Stimulated activated CD4-positive, alpha-beta T cell treated with anti-CD3 and anti-CD28 coated beads, Interleukin-4, amount 100 ng/mL, for 4 hours (primary cell): Measurements from ENCODE around the gene APBB2.
"Not testable (repeated sequence)": the region's sequence is repeated elsewhere in the genome, so short reads cannot be mapped to it uniquely, and the experiment has no call there.

ENCODE experiments used
- DNase-seq, 2 experiments: peaks; one replicate each; pipeline ENCODE4 v3.0.0-alpha.2; 2020

APBB2 gene

DNA sequence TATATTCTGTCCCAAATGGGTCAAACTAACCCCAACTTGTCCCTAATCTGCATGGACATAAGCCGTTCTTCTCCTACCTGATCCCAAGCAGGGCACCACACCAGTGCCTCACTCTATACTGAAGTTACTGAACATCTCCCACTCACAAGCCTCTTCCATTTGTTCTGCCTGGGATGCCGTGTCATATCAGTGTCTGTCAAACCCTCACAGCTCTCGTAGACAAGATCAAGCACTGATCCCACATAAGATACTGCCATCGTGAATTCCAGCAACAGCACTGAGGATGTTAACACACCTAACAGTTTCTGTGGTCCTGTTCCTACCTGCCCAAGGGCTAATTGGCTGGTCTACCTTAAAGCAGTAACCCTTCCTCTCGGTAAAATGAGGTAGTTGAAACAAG lies 162.1 kb downstream of the APBB2 start:
- DNase-seq: no peak

DNA sequence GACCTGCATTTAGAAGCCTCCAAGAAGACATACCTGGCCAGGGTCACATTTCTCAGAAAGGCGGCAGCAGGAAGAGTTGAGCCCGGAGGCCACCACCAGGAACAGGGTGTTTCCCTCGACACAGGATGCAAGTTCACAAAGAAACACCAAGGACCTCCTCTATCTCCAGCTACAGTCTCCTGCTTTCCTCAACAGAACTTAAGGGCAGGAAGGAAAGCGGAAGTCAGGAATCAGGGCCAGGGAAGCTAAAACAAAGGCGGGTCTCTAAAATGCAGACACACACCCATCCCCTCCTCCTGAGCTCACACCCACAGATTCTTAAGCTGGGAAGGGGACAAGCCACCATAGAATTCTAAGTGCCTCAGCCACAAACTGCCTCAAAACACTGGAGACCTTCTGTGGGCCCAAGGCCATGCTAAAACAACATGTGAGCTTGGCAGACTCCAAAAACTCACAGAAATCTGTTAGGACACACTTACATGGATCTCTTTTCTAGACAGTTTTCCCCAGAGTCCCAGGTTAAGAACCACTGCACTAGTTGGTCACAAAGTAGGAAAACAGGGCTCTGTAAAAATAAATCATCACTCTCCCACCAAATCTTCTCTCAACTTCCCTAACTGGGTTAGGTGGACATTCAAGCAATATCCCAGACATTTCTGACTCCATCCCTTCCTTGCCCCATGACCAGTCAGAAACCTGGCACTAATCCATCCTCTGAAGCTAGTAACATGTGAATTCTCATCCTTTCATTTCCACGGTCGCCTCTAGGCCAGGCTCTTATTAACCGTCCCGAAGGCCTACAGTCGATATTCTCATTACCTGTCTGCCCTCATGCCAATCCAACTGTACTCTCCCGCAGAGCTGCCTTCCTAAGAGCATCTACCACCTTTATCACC lies 163.2 kb downstream of the APBB2 start:
- DNase-seq: no peak

DNA sequence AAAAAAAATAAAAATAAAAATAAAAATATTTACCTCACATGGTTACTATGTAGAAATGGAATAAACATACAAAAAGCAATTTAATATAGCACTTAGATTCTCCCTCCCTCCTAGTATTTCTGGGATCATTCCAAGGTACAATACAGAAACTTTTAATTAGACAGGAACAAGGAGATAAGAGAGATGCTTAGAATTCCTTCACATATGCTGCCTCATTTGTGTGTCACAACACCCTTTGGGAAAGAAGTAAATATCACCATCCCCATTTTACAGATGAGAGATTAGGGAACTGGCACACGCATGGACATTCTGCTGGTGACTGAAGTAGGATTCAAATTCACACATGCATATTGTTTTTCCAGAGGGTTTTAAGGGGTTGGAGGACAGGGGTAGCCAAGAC lies 164.2 kb downstream of the APBB2 start:
- no peak for DNase-seq

DNA sequence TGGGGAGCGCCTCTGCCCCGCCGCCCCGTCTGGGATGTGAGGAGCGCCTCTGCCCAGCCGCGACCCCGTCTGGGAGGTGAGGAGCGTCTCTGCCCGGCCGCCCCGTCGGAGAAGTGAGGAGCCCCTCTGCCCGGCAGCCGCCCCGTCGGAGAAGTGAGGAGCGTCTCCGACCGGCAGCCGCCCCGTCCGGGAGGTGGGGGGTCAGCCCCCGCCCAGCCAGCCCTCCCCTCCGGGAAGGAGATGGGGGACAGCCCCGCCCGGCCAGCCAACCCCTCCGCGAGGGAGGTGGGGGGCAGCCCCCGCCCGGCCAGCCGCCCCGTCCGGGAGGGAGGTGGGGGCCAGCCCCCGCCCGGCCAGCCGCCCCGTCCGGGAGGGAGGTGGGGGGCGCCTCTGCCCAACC lies 165.2 kb downstream of the APBB2 start:
- DNase-seq: not testable (repeated sequence)

DNA sequence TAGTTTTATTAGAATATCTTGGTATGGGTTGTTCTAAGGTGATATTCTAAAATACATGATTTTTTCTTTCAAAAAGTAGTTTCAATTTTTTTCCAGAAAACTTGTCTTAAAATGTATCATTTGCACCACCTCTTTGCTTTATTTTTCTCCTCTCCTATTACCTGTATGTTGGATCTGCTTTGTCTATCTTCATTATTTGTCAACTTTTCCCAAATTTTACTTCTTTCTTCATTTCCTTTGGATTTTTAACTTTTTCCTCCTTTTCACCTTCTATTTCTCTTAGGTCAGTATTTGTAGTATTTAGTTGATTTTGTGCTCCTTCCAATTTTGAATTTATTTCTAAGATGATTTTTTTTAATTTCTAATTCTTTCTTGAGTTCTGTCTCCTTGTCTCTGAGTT lies 169.6 kb downstream of the APBB2 start:
- DNase-seq: no peak

DNA sequence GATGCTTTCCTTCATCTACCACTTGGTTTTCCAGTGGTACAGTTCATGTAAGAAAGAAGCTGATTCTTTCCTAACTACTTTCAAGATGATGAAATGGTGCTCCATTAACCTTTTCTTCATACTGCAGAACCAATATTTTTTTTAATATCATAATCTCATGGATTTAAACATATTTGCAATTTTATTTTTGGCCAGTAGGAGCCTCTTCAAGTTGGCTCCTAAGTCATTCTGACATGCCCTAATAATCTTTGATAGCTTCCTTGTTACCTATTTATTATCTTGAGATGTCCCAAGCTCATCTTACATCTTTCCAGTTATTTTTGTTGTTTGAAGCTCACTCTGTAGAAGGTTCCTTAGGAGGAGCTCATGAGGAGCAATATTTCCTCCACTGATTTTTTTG lies 170.2 kb downstream of the APBB2 start:
- no peak for DNase-seq

DNA sequence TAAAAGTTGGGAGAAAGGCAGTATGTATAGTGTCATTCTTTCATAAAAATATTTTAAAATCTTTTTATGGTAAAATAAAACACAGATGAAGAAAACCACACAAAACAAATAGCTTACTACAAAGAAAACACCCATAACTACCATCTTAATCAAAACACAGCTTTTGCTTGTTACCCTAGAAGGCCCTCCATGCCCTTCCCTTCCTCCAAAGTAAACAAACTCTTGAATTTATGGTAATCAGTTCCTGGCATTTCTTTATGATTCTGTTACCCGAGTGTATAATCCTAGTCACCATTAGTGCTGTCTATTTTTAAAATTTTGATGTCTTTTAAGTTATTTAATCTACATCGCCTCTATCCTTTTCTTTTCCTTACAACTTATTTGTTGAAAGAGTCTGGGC lies 170.9 kb downstream of the APBB2 start:
- no peak for DNase-seq

DNA sequence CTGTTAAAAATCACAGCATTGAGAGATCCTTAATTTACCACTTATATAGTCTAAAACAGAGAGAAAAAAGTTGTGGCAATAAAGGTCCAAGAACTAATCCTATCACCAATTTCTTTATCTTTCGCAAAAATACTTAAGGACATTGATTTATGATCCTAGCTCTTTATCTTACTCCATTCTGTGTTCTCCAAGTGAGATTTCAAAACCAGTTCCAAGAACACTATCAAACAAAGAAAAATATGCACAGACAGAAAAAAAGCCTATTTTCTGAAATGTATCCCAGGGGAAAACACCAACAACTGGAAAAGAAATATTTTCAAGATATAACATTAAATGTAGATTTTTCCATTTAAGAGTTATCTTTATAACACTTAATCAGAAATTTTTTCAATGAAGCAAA lies 172.8 kb downstream of the APBB2 start:
- no peak for DNase-seq

DNA sequence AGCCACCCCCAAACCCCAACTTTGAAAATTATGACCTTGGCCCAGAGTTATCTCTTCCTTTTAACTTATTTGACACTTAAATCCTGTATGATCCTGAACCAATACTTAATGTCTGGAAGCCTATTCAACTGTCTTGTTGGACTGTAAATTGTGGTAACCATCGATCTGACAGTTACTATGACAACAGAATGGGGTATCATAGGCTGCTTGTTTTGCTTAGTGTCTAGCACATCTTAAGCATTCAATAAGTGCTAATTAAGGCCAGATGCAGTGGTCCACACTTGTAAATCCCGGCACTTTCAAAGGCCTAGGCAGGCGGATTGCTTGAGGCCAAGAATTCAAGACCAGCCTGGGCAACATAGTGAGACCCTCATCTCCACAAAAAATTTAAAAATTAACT lies 175.0 kb downstream of the APBB2 start:
- DNase-seq: no peak

DNA sequence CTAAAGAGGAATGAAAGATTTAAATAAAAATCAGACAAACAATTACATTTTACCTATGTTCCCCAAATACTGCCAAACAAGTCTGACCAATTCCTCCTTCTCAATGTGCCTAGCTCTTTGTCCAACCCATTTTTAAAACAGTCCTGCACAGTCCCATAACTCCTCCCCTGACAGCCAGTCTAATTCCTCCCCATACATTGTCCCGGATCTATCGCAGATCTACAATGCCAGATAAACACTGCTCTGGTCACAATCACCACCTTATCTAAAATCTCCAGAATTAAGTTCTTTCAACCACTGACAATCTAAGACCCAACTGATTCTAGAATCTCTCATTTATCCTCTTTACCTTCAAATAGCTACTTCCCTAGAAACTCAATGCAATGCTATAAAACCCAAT lies 176.0 kb downstream of the APBB2 start:
- DNase-seq: no peak

DNA sequence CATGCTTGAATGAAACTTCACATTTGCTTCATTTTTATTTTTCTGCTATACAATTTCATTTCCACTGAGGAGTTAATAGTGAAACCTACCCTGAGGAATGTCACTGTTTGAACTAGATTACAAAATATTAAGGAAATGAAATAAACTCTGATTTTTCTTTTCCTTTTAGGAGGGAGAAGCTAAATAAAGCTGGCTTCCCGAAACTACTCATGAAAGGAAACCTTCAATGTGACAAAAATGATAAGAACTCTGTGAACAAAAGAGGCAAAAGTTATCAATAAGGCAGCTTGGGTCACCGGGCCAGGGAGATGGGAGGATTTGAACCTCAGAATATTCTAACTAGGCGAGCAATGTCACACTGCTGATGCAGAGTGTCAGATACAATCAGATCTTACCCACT lies 185.2 kb downstream of the APBB2 start:
- no peak for DNase-seq

DNA sequence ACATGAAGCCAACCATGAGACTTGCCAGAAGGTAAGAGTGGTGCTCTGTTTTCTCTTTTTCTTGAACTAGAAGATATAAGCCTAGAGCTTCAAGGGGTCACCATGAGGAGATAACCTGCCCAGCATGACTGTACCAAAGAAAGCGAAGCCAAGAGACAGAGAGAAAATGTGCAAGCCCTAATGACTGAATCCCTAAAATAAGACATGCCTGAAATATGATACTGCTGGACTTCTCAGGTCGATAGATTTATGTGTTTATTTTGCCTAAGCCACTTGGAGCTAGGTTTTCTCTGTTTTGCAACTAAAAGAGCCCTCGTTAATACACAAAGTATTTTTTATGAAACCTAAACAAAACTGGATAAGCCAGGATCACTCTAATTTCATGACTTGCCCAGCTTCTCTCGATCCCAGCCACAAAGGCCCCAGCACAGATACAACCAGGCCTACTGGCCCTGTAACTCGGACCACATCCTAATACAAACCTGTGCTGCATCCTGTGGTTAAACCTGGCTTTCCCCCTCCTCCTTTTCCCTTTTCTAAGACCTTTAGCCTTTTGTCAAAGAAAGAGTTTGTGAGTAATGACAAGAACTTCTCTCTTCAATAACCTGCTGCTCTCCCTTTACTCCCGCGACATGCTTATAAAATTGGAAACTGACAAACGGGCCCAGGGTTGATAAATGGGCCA lies 185.8 kb downstream of the APBB2 start:
- no peak for DNase-seq

DNA sequence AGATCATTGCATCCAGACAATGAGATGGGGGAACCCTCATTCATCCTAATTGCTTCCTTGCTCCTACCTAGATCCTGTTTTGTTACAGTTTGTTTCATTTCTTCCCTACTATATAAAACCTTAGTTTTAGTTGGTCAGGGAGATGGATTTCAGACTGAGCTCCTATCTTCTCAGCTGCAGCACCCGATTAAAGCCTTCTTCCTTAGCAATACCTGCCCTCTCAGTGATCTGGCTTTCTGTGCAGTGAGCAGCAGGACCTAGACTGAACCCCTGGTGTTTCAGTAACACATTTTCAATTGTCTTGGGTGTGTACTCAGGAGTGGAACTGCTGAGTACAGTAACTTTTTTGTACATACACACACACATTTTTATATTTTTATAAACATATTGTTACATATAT lies 187.4 kb downstream of the APBB2 start:
- no peak for DNase-seq

DNA sequence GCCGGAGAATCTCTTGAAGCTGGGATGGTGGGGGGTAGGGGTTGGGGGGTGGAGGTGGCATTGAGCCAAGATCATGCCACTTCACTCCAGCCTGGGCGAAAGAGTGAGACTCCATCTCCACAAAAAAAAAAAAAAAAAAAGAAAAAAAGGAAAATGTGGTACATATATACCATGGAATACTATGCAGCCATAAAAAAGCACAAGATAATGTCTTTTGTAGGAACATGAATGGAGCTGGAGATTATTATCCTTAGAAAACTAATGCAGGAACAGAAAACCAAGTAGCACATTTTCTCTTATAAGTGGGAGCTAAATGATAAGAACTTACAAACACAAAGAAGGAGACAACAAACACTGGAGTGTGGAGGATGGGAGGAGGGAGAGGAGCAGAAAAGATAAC lies 188.5 kb downstream of the APBB2 start:
- DNase-seq: no peak

DNA sequence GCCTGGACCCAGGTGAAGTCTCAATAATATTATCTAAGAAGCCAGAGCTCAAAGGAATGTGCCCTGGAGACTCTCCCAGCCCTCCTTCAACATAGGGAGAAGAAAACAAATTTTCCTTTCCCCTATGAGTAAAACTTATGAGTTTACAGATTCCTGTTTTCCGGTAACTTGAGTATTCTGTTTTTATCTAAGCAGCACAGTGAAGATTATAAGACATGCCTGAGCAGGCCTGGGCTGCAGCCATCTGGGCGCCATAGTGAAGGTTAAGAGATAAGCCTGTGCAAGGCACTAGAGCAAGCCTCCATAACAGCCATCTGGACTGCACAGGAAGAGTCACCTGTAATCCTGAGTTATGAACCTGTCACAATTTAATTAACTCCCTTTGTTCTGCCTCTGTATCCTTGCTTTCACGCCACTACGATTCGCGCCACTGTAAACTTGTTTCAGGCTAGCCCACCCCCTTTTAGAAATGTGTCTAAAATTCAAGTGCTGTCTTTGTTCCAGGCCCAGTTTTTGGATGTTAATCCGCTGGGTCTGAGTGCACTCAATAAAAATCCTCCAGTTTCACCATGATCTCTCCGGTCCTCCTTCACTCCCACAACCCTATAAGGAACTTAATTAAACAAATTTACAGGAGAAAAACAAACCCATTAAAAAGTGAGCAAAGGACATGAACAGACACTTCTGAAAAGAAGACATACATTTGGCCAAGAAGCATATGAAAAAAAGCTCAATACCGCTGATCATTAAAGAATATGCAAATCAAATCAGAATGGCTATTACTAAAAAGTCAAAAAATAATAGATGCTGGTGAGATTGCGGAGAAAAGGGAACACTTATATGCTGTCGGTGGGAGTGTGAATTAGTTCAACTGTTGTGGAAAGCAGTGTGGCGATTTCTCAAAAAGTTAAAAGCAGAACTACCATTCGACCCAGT lies 189.5 kb downstream of the APBB2 start:
- DNase-seq: no peak

DNA sequence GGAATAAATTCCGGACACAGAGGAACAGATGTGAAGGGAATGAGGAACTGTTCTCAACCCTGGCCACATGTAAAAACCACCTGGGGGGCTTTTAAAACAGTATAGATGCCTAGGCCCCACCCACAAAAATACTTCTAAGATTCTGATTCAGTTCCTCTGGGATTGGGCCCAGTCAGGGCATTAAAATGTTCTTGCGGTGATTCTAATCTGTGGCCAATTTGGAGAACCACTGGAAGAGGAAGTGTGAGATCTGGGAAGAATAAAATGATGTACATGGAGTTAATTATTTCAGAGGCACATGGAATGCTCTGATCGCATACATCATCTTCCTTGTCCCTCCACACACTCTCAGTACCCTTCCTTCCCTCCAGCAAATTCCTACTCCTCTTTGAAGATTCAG lies 192.2 kb downstream of the APBB2 start:
- DNase-seq: no peak

DNA sequence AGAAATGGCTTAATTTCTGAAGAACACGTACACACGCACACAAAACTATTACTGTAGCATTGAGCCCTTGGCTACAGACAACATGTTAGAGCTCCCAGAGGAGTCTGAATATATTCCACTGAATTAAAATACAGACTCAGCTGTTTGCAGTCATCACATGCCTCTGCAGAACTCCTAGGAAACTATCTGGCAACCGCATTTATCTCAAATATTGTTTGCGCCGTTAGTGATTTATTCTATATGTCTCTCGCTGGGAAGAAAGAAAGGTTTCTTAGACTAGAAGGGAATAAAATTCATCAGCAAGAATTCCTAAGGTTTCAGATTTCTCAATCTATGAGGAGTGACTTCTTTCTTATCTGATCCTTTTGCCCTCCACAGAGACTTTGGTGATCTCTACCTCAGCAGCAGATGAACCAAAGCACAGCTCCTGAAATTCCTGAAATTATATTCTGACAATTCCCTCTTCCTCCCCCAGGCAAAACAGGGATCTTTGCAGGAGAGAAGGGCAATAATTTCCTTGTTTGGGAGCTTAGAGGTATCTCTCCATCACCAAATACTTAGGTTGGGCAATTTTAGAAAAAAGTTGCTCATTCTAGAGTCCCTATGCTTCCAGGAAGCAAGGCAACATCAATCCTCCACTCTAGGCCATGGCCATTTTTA lies 199.2 kb downstream of the APBB2 start:
- no peak for DNase-seq

DNA sequence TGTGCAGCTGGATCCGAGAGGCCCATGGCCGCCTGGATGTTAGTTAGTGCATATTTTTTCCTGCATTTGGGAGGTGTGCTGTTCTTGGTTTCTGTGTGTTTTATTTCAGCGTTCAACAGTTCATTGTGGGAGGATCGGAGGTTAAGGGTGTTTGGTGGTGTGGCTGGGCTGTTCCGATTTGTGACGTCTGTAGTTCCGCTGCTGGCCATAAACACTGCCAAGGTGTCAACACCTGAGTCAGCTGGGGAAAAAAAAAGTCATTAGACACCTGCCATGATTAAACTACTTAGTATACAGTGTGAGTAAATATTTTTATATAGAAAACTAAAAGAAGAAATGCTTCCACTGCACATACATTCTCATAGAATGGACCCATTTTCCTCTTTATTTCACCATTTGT lies 200.2 kb downstream of the APBB2 start:
- no peak for DNase-seq

DNA sequence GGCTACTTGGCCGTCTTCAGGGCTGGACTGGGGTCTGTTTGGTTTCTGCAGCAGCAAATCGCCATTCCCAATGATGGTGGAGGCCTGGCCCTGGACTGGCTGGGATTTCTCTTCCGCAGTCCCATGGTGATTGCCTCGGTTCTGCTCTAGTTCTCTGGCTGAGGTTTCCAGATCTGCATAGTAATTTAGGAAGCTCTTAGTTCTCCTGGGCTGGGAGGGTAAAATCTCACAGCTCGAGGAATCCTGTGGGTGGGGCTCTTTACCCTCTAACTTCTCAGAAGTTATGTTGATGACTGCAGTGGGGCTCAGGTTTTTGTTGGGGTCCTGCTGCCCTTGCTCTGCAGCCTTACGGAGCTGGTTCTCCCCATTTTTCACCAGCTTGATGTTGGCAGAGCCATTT lies 200.6 kb downstream of the APBB2 start:
- DNase-seq: no peak

DNA sequence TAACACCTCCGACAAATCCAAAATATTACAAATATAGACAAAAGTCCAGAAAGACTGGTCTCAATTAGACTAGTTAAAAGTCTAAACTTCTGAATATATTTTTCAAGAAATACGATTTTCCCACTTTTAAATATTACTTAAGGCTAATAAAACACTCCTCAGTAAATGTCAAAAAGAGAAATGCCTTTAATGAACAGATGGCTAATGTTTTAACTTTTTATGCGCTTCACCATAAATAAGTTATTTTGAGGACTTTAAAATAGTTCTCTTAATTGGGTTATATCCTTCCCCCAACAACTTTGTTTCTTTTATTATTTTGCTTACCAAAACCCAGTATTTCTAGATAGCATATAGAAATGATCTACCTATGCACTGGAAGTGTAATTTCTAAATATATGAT lies 201.4 kb downstream of the APBB2 start:
- no peak for DNase-seq

DNA sequence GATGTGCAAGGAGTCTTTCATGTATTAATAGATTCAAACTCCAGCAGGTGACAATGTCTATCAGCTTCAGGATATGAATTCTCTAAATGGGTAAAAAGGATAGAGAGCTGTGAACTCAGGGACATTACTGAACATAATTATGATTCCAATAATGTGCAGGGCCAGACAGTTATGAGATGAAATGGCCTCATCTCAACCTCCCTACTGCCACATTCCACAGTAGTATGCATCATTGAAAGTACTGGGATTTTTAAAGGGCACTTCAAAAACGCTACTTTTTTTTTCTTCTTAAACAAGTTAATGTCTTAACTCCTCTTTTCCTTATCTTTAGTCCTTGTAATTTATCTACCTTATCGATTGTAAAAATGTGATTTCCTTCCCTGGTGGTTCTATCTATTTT lies 202.0 kb downstream of the APBB2 start:
- DNase-seq: no peak

DNA sequence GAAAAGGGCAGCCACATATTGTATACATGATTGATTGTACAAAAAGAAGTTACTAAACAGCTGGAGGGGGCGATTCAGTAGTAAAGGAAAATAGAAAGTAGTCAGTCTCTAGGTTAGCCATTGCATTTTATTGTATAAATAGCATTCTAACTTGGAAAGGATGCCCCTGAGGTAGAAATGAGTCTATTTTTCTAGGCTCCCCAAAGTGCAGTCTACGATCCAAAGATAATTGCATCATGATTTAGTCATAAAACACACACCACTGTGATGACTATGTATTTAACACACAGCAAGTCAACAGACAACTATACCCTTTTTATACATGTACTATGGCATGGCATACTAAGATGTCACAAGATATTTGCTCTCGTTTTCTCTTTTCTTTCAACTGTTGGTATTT lies 204.9 kb downstream of the APBB2 start:
- DNase-seq: no peak

DNA sequence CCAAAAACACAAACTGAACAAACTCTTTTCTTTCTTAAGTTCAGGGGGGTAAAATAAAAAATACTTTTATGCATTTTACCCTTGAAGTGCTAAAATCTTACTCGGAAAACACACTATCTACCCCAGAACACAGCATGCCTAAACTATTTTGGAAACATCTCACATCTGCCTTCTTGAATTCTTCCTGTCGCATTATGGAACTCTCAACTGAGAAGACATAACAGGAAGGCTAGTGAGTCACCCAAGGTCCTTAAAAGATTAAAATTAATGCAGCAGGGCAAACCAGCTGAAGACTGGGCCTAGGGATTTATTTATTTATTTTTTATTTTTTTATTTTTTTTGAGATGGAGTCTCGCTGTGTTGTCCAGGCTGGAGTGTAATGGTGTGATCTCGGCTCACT lies 208.2 kb downstream of the APBB2 start:
- no peak for DNase-seq
